ENCODE results near the gene ZBTB17. TPM values are rescaled to one million over a fixed set of nuclear protein-coding genes. Genes with fewer than 3 reads are reported as not detected.

Gene ZBTB17
- total and polyA plus RNA-seq, 2 of the 8 experiments (the other 6 are each of a cell fraction or from before 2014, with no cell fraction given), result 24.7 to 36.2 TPM

GRCh38 chr1:15940110-15941043 is 35.5 kb downstream of the ZBTB17 start (continued):
- TF ChIP-seq POU5F1 (IDR thresholded peaks at IDR 0.05; ENCODE audit: low read depth, low read length) (no peak), HDAC2 (IDR thresholded peaks at IDR 0.05; ENCODE audit: borderline replicate concordance in 1 of 2, low read depth in 2 of 2, low read length in 2 of 2) (no peak), TEAD4 (IDR thresholded peaks at IDR 0.05; ENCODE audit: low read depth, low read length) (no peak), USF2 (IDR thresholded peaks at IDR 0.05; ENCODE audit: low read length) (no peak), CTBP2 (IDR thresholded peaks at IDR 0.05; ENCODE audit: borderline replicate concordance, insufficient read depth, insufficient read length, low read length) (no peak), E2F6 (IDR thresholded peaks at IDR 0.05) (no peak)

Data from H1 (cell line).